Panc1 (cell line): ENCODE results near the gene MGAT4A.

ENCODE experiments used
- CTCF ChIP-seq: fragments of 450-650 bp; IDR thresholded peaks from 2 replicates; pipeline ENCODE4 v1.5.1; 2017; ENCODE audit warnings: mild to moderate bottlenecking
- POLR2AphosphoS5 ChIP-seq: IDR thresholded peaks from 2 replicates; pipeline ENCODE4 v1.6.1; 2012; ENCODE audit warnings: mild to moderate bottlenecking, low read depth, low read length, moderate library complexity
- REST ChIP-seq, 2 experiments: IDR thresholded peaks; 2 replicates each; pipeline ENCODE4 v1.6.1; 2011 to 2012; ENCODE audit warnings: low read depth in 2 of 2, control low read depth in 1 of 2, low read length in 1 of 2, mild to moderate bottlenecking in 1 of 2, moderate library complexity in 1 of 2; ENCODE audit not compliant: insufficient read depth in 1 of 2

GRCh38 chr2:98637401-98638147 is 93.4 kb downstream of the MGAT4A start:
- TF ChIP-seq CTCF (no peak), POLR2AphosphoS5 (no peak), REST (IDR thresholded peaks at IDR 0.05; ENCODE audit: insufficient read depth in 1 of 2, low read depth in 2 of 2, low read length in 1 of 2) (no peak)
